ENCODE data around the gene BAIAP3.

The BAIAP3 gene

DNA sequence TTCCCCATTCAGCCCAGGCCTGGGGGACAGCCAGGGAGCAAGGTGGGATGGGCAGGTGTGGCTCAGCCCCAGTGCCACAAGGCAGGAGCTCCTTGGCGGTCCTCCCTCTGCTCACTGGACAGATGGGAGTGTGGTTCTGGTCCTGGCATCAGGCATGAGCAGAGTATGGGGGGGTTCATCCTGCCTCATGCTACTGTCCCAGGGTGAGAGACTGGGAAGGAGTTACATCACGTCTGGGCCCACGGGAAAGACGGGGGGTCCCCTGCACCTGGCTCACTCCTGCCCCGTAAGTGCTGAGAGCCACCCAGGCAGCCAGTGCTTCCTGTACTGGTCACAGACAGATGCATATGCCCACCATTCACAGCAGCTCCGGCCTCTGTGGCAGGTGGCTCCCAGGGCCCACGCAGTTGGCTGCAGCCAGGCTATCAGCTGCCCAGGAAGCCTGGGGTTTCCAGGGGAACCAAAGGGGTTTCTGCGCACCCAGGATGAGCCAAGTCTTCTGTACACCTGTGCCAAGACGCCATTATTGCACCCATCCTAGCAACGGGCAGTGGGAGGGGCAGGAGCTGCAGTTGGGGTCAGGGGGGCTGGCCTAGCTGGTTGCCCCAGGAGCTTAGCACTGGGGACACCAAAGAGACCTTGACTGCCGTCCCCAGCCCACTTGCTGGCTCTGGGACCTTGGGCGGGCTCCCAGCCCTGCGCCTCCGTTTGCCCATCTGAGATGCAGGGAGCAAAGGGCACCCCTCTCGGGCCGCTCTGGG lies 1.9 kb downstream of the BAIAP3 start:
- WGBS (ENCODE audit: extremely low coverage, insufficient coverage, low lambda C conversion rate), result no CpG with 5 or more reads among the region's 16 CpGs

DNA sequence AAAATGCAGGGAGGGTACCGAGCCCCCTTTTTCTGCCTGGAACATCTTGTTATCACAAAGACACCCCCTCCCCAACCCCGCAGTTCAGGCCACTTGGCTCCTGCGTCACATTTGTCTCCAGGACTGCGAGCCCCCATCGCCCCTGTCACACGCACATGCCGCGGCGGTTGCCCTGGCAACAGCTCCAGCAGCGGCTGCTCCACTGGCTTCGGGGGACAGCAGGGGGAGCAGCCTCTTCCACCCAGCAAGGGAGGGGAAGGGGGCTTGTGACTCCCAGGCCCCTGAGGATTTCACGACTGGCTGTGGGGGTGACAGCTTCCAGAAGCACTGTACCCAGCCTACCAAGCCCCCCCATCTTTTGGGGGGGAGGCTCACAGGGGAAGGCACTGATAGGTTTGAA lies 2.6 kb downstream of the BAIAP3 start:
- Histone ChIP-seq H3K4me2 (ENCODE audit: low read length) (no peak overlapping the region), H3K4me3 (ENCODE audit: low read length) (no peak overlapping the region), H3K79me1 (ENCODE audit: low read length) (no peaks in the 10 kb centered on the region), H3K56ac (ENCODE audit: low read length) (no peak overlapping the region), H3K27ac (ENCODE audit: low read depth, low read length) (no peak overlapping the region), H3K9ac (ENCODE audit: low read length) (no peak overlapping the region), H4K8ac (ENCODE audit: low read depth, low read length) (no peak overlapping the region), H3K4me1 (ENCODE audit: control insufficient read depth, low read depth, low read length) (peaks cover 2% of the 10 kb centered on the region), H4K5ac (ENCODE audit: low read length) (no peak overlapping the region), H3K36me3 (ENCODE audit: control insufficient read depth, insufficient read depth, low read length) (no peaks in the 10 kb centered on the region), H3K18ac (ENCODE audit: low read length) (no peak overlapping the region), H3K4ac (ENCODE audit: low read depth, low read length) (no peak overlapping the region), H3K79me2 (ENCODE audit: control insufficient read depth, insufficient read depth, low read length) (no peaks in the 10 kb centered on the region), H3K27me3 (ENCODE audit: insufficient read depth, low read length, poor library complexity) (peaks cover 10% of the 10 kb centered on the region), H3K23ac (ENCODE audit: low read length) (no peak overlapping the region), H2BK5ac (ENCODE audit: low read length) (no peak overlapping the region), H2BK120ac (ENCODE audit: low read depth, low read length) (no peak overlapping the region), H2AK5ac (ENCODE audit: low read length) (no peak overlapping the region), H2BK15ac (replicated peaks; ENCODE audit: low read depth) (no peak overlapping the region)
- WGBS (ENCODE audit: extremely low coverage, insufficient coverage, low lambda C conversion rate), result no CpG with 5 or more reads among the region's 12 CpGs
- DNase-seq, result peak; percentile 44

More for the DNA sequence above, 1.9 kb downstream of the BAIAP3 start:
- no peaks in the 10 kb centered on the region for H3K79me2 ChIP-seq (ENCODE audit: control insufficient read depth, insufficient read depth, low read length)
- H3K56ac ChIP-seq (ENCODE audit: low read length), result no peak overlapping the region
- H3K4me2 ChIP-seq (ENCODE audit: low read length), result no peak overlapping the region
- no peak overlapping the region for H3K4ac ChIP-seq (ENCODE audit: low read depth, low read length)
- no peak overlapping the region for H2AK5ac ChIP-seq (ENCODE audit: low read length)
- H3K36me3 ChIP-seq (ENCODE audit: control insufficient read depth, insufficient read depth, low read length), result no peaks in the 10 kb centered on the region
- H4K8ac ChIP-seq (ENCODE audit: low read depth, low read length), result no peak overlapping the region
- H3K27ac ChIP-seq (ENCODE audit: low read depth, low read length), result no peak overlapping the region
- H3K18ac ChIP-seq (ENCODE audit: low read length), result no peak overlapping the region
- no peak for DNase-seq
- no peak overlapping the region for H2BK120ac ChIP-seq (ENCODE audit: low read depth, low read length)
- H3K9ac ChIP-seq (ENCODE audit: low read length), result no peak overlapping the region
- no peak overlapping the region for H2BK5ac ChIP-seq (ENCODE audit: low read length)
- peaks cover 2% of the 10 kb centered on the region for H3K4me1 ChIP-seq (ENCODE audit: control insufficient read depth, low read depth, low read length)
- H3K23ac ChIP-seq (ENCODE audit: low read length), result no peak overlapping the region
- no peaks in the 10 kb centered on the region for H3K79me1 ChIP-seq (ENCODE audit: low read length)
- peaks cover 10% of the 10 kb centered on the region for H3K27me3 ChIP-seq (ENCODE audit: insufficient read depth, low read length, poor library complexity)
- H2BK15ac ChIP-seq (replicated peaks; ENCODE audit: low read depth), result no peak overlapping the region
- H3K4me3 ChIP-seq (ENCODE audit: low read length), result no peak overlapping the region
- no peak overlapping the region for H4K5ac ChIP-seq (ENCODE audit: low read length)

DNA sequence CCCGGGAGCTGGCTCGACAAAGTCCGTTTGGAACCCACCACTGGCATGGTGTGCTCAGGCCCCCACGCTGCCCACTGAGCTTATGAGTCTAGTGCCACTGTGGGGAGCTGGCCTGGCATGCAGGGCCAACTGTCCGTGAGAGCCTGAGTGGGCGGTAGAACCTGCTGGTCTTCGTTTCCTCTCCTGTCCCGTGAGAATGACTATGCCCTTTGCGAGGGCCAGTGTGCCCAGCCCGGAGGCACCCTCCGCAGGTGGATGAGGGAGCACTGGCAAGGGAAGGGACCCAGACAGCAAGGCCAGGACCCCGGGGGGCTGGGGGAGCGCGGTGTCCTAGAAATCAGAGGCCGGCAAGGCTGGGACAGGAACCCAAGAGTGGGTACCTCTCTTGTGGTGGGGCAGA lies 3.2 kb downstream of the BAIAP3 start:
- Histone ChIP-seq H2BK5ac (ENCODE audit: low read length) (no peak overlapping the region), H3K4me2 (ENCODE audit: low read length) (no peak overlapping the region), H3K27me3 (ENCODE audit: insufficient read depth, low read length, poor library complexity) (peaks cover 10% of the 10 kb centered on the region), H3K4ac (ENCODE audit: low read depth, low read length) (no peak overlapping the region), H2AK5ac (ENCODE audit: low read length) (no peak overlapping the region), H4K5ac (ENCODE audit: low read length) (no peak overlapping the region), H3K36me3 (ENCODE audit: control insufficient read depth, insufficient read depth, low read length) (no peaks in the 10 kb centered on the region), H3K4me3 (ENCODE audit: low read length) (no peak overlapping the region), H3K18ac (ENCODE audit: low read length) (no peak overlapping the region), H2BK120ac (ENCODE audit: low read depth, low read length) (no peak overlapping the region), H2BK15ac (replicated peaks; ENCODE audit: low read depth) (no peak overlapping the region), H4K8ac (ENCODE audit: low read depth, low read length) (no peak overlapping the region), H3K23ac (ENCODE audit: low read length) (no peak overlapping the region), H3K9ac (ENCODE audit: low read length) (no peak overlapping the region), H3K79me2 (ENCODE audit: control insufficient read depth, insufficient read depth, low read length) (no peaks in the 10 kb centered on the region), H3K79me1 (ENCODE audit: low read length) (no peaks in the 10 kb centered on the region), H3K56ac (ENCODE audit: low read length) (no peak overlapping the region), H3K27ac (ENCODE audit: low read depth, low read length) (no peak overlapping the region), H3K4me1 (ENCODE audit: control insufficient read depth, low read depth, low read length) (peaks cover under 1% of the 10 kb centered on the region)
- WGBS (ENCODE audit: extremely low coverage, insufficient coverage, low lambda C conversion rate), result no CpG with 5 or more reads among the region's 15 CpGs
- DNase-seq, result no peak

DNA sequence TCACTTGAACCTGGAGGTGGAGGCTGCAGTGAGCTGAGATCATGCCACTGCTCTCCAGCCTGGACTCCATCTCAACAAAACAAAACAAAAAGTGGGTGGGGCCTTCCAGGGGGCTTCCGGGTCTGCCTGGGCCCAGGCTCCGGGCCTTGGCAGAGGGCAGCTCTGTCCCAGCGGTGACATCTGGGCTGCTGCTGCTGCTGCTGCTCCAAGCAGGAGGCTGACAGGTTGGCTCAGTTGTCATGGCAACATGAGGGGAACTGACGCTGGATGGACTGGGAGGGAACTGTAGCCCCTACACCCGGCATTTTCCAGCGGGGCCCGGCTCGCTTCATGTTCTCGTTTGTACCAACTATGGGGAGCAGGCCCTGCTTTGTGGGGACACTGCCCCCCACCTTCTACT lies 4.0 kb downstream of the BAIAP3 start:
- no peak overlapping the region for H3K56ac ChIP-seq (ENCODE audit: low read length)
- no peak overlapping the region for H4K5ac ChIP-seq (ENCODE audit: low read length)
- no peaks in the 10 kb centered on the region for H3K79me1 ChIP-seq (ENCODE audit: low read length)
- H3K4me1 ChIP-seq (ENCODE audit: control insufficient read depth, low read depth, low read length), result no peaks in the 10 kb centered on the region
- no peak overlapping the region for H4K8ac ChIP-seq (ENCODE audit: low read depth, low read length)
- no peak overlapping the region for H3K27ac ChIP-seq (ENCODE audit: low read depth, low read length)
- H3K36me3 ChIP-seq (ENCODE audit: control insufficient read depth, insufficient read depth, low read length), result no peaks in the 10 kb centered on the region
- no peaks in the 10 kb centered on the region for H3K79me2 ChIP-seq (ENCODE audit: control insufficient read depth, insufficient read depth, low read length)
- H2BK5ac ChIP-seq (ENCODE audit: low read length), result no peak overlapping the region
- no peak overlapping the region for H3K23ac ChIP-seq (ENCODE audit: low read length)
- no peak overlapping the region for H3K4me3 ChIP-seq (ENCODE audit: low read length)
- peak; percentile 53 for DNase-seq
- peaks cover 10% of the 10 kb centered on the region for H3K27me3 ChIP-seq (ENCODE audit: insufficient read depth, low read length, poor library complexity)
- no peak overlapping the region for H2BK120ac ChIP-seq (ENCODE audit: low read depth, low read length)
- no peak overlapping the region for H2AK5ac ChIP-seq (ENCODE audit: low read length)
- no peak overlapping the region for H2BK15ac ChIP-seq (replicated peaks; ENCODE audit: low read depth)
- H3K4me2 ChIP-seq (ENCODE audit: low read length), result no peak overlapping the region
- no peak overlapping the region for H3K9ac ChIP-seq (ENCODE audit: low read length)
- no CpG with 5 or more reads among the region's 9 CpGs for WGBS (ENCODE audit: extremely low coverage, insufficient coverage, low lambda C conversion rate)
- no peak overlapping the region for H3K4ac ChIP-seq (ENCODE audit: low read depth, low read length)
- H3K18ac ChIP-seq (ENCODE audit: low read length), result no peak overlapping the region

DNA sequence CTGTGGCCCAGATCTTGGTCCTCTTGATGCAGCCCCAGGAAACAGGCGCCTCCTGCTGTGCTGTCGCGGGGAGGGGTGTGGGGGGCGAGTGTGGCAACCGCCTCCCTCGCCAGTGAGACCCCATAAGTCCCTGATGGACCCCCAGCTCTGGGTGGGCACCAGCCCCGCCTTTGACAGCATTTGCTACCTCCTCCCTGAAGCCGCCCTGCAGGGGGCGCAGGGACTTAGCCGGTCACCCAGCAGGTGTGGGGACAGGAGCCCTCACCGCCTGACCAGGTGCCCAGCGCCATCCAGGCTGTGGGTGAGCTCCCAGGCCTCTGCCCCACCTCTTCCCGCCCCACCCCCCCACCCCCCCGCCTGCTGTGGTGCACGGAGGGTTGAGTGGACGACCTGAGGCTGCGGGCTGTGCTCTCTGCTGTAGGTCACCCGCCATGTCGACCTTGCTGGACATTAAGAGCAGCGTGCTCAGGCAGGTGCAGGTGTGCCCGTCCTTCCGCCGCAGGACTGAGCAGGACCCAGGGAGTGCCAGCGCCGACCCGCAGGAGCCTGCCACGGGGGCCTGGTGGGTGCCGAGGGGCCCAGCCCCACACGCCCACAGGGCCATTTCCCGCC lies 4.8 kb downstream of the BAIAP3 start:
- H2BK120ac ChIP-seq (ENCODE audit: low read depth, low read length), result no peak overlapping the region
- H3K4me3 ChIP-seq (ENCODE audit: low read length), result no peak overlapping the region
- H3K9ac ChIP-seq (ENCODE audit: low read length), result no peak overlapping the region
- no peaks in the 10 kb centered on the region for H3K36me3 ChIP-seq (ENCODE audit: control insufficient read depth, insufficient read depth, low read length)
- no peak overlapping the region for H2BK5ac ChIP-seq (ENCODE audit: low read length)
- no peak overlapping the region for H2BK15ac ChIP-seq (replicated peaks; ENCODE audit: low read depth)
- no peak overlapping the region for H3K18ac ChIP-seq (ENCODE audit: low read length)
- H3K4ac ChIP-seq (ENCODE audit: low read depth, low read length), result no peak overlapping the region
- no peaks in the 10 kb centered on the region for H3K4me1 ChIP-seq (ENCODE audit: control insufficient read depth, low read depth, low read length)
- WGBS (ENCODE audit: extremely low coverage, insufficient coverage, low lambda C conversion rate), result no CpG with 5 or more reads among the region's 30 CpGs
- peaks cover 10% of the 10 kb centered on the region for H3K27me3 ChIP-seq (ENCODE audit: insufficient read depth, low read length, poor library complexity)
- DNase-seq, result no peak
- H4K5ac ChIP-seq (ENCODE audit: low read length), result no peak overlapping the region
- H2AK5ac ChIP-seq (ENCODE audit: low read length), result no peak overlapping the region
- H3K56ac ChIP-seq (ENCODE audit: low read length), result no peak overlapping the region
- H3K79me2 ChIP-seq (ENCODE audit: control insufficient read depth, insufficient read depth, low read length), result no peaks in the 10 kb centered on the region
- H4K8ac ChIP-seq (ENCODE audit: low read depth, low read length), result no peak overlapping the region
- H3K27ac ChIP-seq (ENCODE audit: low read depth, low read length), result no peak overlapping the region
- no peak overlapping the region for H3K4me2 ChIP-seq (ENCODE audit: low read length)
- H3K79me1 ChIP-seq (ENCODE audit: low read length), result no peaks in the 10 kb centered on the region
- no peak overlapping the region for H3K23ac ChIP-seq (ENCODE audit: low read length)

Data from mesendoderm (in vitro differentiated cells).